ENCODE data around the gene EYA4.

The EYA4 gene, protein sequence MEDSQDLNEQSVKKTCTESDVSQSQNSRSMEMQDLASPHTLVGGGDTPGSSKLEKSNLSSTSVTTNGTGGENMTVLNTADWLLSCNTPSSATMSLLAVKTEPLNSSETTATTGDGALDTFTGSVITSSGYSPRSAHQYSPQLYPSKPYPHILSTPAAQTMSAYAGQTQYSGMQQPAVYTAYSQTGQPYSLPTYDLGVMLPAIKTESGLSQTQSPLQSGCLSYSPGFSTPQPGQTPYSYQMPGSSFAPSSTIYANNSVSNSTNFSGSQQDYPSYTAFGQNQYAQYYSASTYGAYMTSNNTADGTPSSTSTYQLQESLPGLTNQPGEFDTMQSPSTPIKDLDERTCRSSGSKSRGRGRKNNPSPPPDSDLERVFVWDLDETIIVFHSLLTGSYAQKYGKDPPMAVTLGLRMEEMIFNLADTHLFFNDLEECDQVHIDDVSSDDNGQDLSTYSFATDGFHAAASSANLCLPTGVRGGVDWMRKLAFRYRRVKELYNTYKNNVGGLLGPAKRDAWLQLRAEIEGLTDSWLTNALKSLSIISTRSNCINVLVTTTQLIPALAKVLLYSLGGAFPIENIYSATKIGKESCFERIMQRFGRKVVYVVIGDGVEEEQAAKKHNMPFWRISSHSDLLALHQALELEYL

DNA sequence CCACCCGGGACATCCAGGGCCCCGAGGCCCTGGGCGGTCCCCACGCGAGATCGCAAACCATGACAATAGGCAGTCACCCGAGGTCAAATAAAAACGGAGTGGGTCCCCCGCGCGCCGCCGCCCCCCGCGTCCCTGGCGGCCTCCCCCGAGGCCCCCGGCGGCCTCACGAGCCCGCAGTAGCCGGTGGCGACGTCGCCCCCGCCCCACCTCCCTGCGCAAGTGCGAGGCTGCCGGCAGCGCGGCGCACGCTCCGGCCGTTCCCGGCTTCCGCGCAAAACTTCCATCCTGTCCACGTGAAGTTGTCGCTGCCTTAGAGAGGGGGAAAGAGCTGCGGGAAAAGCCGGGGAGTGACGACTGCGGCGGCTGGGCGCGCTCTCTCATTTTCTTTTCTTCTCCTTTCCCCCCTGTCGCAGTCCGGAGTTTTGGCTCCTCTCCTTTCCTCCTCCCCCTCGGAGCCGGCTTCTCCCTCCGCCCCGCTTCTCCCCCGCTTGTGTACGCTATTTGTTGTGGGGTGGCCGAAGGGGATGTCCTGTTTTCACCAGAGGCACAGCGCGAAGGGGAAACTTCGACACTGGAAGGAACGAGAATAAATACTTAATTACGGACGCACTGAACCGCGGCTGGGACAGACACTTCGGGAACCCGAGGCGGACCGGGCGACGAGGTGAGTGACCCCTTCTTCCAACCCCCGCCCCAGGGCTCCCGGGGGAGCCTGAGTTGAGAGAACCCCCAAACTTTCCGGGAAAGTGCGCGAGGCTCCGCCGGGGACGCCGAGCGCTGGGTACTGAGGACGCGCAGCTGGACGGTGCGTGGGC is at the start of gene EYA4:
EYA4 (plus strand) TSS at position 272 of the 815 bp plus-strand sequence. CDS start 33,424 bp downstream, outside the sequence.
- peak; percentile 18 to 21 for DNase-seq

GRCh38 chr6:133193396-133193795 is 47.8 kb upstream of the EYA4 start:
- no peak for DNase-seq

- no peak for DNase-seq
Observed at GRCh38 chr6:133198725-133199124, 42.4 kb upstream of the EYA4 start.

DNA sequence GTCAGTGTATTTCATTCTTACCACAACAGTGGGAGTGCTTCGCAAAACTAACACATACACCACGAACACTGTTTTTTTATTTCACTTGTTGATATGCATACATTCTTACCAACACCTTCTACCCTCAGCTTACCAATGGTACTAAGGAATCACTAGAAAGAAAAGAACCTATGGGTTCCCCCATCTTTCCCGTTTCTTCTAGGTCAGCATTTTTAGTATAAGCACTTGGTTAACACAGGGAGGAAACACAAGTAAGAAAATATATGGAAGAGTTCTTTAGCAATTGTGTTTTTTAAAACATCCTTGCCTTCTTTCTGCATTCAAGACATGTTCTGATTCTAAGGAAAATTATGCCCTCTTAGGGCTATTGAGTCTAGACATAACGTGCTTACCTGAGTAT is 39.9 kb upstream of the EYA4 start:
- no peak for DNase-seq

GRCh38 chr6:133202610-133203343 is 38.4 kb upstream of the EYA4 start:
- DNase-seq, result no peak

DNA sequence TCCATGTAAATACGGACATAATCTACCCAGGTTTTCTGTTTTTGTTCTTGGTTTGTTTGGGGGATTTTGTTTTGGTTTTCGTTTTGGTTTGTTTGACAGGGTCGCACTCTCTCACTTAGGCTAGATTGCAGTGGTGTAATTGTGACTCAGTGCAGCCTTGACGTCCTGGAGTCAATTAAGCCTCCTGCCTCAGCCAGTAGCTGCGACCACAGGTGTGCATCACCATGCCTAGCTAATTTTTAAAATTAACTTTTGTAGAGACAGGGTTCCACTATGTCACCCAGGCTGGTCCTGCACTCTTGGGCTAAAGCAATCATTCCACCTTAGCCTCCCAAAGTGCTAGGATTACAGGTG is 37.8 kb upstream of the EYA4 start:
- no peak for DNase-seq

GRCh38 chr6:133205304-133205703 is 35.9 kb upstream of the EYA4 start:
- DNase-seq, result no peak

DNA sequence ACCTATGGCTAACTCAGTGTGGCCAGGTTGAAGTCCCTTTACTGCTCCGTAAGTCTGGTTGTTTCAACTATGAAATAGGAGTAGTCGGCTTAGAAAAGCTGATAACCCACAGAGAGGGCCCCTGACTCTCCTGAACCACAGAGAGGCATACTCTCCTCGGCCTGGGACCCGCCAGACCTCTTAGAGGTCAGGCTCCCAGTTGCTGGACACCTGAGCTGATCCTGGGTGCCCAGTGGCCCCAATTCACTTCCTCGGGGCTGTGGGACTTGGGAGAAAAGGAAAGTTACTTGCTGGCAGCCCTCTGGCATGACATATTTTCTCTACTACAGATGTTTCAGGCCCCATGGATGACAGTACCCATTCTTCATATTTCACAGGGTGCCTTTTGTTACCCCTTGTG is 34.2 kb upstream of the EYA4 start:
- DNase-seq, result no peak

- no peak for DNase-seq
Observed at GRCh38 chr6:133207754-133208153, 33.4 kb upstream of the EYA4 start.

- DNase-seq, result no peak
Observed at GRCh38 chr6:133208183-133208755, 32.9 kb upstream of the EYA4 start.

- no peak for DNase-seq
Observed at GRCh38 chr6:133214267-133214666, 26.9 kb upstream of the EYA4 start.

GRCh38 chr6:133218852-133219251 is 22.3 kb upstream of the EYA4 start:
- DNase-seq, result no peak

DNA sequence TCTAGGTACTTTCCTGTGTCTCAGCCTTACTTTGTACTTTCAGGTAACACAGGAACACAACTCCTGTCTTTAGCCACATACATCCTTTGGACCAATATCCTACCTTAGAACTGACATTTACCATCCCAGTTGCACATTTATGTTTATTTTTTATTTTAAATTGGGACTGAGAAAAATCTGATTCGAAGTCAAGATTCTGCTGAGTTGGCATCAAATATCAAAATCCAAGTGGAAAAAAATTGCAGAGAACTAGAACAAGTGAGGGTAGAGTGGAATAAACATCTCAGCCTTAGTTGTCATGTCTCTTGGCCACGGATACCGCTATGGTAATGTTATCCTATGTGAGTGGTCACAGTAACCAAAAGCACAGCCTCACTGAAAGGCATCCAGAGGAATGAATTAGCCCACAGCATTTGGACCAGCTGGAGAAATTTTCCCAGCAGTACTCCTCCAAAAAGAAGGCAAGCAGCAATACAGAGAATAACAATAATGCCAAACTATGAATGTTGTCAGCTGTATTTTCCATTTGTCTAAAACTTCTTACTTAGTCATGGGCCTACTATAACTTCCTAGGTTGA is 17.6 kb upstream of the EYA4 start:
- no peak for DNase-seq

GRCh38 chr6:133225560-133225959 is 15.6 kb upstream of the EYA4 start:
- no peak for DNase-seq

- DNase-seq, result no peak
Observed at GRCh38 chr6:133227344-133227743, 13.8 kb upstream of the EYA4 start.

DNA sequence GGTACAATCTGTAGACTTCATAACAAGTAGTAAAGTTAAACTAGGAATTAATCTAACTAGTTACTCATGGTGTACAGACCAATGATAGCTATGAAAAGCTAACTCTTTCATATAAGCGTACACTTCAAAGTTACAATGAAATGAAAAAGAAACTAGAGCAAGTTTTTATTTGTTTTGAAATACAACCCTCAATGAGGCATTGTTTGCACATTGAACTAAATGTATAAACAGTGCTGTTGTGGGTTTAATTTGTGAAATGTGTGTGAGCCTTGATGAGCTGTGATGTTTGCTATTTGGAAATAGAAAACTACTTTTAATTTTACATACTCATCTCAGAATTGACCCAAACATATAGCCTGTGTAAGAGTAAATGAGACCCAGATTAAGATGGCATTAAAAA is 11.1 kb upstream of the EYA4 start:
- no peak for DNase-seq

GRCh38 chr6:133235221-133235620 is 5.9 kb upstream of the EYA4 start:
- no peak for DNase-seq

- no peak for DNase-seq
Observed at GRCh38 chr6:133236932-133237331, 4.2 kb upstream of the EYA4 start.

- DNase-seq, result peak; percentile 17 to 20
Observed at GRCh38 chr6:133240511-133241085, 559 bp upstream of the EYA4 start.

DNA sequence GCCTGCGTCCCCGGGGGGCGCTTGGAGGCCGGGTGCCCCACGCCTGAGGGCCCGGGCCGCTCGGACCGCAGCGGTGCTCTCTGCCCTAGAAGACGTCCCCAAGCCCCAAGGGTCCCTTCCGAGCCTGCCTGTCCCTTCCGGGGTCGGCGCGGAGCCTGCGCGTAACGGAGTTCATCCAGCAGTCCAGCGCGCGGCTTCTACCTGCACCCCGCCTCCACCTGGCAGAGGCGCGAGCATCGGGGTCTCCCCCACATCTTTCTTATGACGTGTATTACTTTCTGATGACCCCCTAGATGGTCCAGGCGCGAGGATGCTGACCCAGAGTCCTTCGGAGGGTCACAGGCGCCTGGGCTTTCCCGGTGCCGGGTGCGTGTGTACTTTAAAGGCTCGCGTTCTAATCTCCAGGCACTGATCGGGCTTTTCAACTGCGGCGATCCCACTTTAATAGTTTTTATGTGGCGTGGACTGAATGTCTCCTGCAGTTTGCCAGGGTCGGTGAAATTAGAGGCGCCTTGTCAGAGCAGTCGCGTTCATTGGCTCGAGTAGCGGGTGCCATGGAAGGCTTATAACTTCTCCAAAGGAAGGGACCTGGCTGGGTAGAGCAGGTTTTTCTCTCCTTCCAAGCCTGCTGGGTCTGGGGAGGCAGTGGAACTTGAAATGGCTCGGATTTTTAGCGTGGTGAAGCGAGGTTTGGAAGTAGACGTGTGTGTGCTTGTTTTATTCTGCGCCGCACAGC is 912 bp downstream of the EYA4 start:
- DNase-seq, result peak; percentile 19

Data from activated T-cell treated with anti-CD3 and anti-CD28 coated beads, Interleukin-2, amount 50 U/mL, for 48 hours (primary cell).